ENCODE results near the gene TXNDC15. TPM values are rescaled to one million over a fixed set of nuclear protein-coding genes. Genes with fewer than 3 reads are reported as not detected.
"Not testable (repeated sequence)": the region's sequence is repeated elsewhere in the genome, so short reads cannot be mapped to it uniquely, and the experiment has no call there.

TXNDC15 gene
- total RNA-seq, 1 donor: 87.2 TPM

DNA sequence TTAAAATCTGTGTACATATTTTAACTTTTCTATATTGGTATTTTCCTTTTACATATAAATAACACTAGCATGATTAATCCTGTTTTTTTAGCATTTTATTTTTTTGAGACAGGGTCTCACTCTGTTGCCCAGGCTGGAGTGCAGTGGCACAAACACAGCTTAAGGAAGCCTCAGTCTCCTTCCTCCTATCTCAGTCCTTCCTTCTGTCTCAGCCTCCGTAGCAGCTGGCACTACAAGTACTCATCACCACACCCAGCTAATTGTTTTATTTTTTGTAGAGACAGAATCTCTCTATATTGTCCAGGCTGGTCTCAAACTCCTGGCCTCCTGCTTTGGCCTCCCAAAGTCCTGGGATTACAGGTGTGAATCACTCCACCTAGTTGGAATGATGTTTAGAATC is 29.9 kb upstream of the TXNDC15 start:
- H3K79me2 ChIP-seq (ENCODE audit: insufficient read depth, low read length): peaks cover 31% of the 10 kb centered on the region
- no peak overlapping the region for H3K4me2 ChIP-seq (ENCODE audit: insufficient read depth, low read length)
- no peaks in the 10 kb centered on the region for H3K27me3 ChIP-seq (ENCODE audit: insufficient read depth, low read length)
- no peaks in the 10 kb centered on the region for H3K9me3 ChIP-seq (ENCODE audit: low read depth, low read length)
- peaks cover 10% of the 10 kb centered on the region for H3K36me3 ChIP-seq (ENCODE audit: insufficient read depth, low read length)
- no peak overlapping the region for H3K4me3 ChIP-seq (ENCODE audit: insufficient read depth, low read length)
- H4K20me1 ChIP-seq (ENCODE audit: insufficient read depth, low read length): peaks cover 2% of the 10 kb centered on the region
- H3K27ac ChIP-seq (ENCODE audit: low read depth, low read length): no peak overlapping the region
- H3K4me1 ChIP-seq (ENCODE audit: insufficient read depth, low read length): peaks cover 29% of the 10 kb centered on the region
- DNase-seq (ENCODE audit: insufficient read length, low spot score, missing footprints): no peak
- TF ChIP-seq, protein P1, sequence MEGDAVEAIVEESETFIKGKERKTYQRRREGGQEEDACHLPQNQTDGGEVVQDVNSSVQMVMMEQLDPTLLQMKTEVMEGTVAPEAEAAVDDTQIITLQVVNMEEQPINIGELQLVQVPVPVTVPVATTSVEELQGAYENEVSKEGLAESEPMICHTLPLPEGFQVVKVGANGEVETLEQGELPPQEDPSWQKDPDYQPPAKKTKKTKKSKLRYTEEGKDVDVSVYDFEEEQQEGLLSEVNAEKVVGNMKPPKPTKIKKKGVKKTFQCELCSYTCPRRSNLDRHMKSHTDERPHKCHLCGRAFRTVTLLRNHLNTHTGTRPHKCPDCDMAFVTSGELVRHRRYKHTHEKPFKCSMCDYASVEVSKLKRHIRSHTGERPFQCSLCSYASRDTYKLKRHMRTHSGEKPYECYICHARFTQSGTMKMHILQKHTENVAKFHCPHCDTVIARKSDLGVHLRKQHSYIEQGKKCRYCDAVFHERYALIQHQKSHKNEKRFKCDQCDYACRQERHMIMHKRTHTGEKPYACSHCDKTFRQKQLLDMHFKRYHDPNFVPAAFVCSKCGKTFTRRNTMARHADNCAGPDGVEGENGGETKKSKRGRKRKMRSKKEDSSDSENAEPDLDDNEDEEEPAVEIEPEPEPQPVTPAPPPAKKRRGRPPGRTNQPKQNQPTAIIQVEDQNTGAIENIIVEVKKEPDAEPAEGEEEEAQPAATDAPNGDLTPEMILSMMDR (IDR thresholded peaks at IDR 0.05; ENCODE audit: extremely low read depth, low read depth, low read length): no peak
- H2AFZ ChIP-seq (ENCODE audit: low read length): no peak overlapping the region

DNA sequence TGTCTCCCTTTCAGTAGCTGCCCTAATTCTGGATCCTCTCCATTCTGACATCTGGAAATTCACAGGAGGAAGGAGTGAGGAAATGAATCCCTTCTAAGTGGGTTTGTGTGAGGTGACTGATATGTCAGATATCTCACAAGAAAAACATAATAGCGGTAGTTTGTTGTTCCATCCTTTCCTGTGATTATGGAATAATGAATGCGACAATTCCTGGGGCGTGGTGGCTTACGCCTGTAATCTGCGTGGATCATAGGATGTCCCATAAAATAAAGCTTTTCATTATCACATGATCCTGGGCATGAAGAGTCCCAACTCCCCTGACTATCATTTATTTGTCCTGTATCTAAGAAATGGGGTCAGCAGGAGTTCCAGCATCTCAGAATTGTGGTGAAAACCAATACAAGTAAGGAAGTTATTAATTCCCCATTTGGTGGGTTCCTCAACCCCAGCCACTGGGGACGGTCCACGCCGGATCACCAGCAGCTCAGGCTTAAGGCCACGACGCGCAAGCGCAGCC is 28.8 kb upstream of the TXNDC15 start:
- peak overlapping the region; percentile 65 for H2AFZ ChIP-seq (ENCODE audit: low read length)
- peaks cover 42% of the 10 kb centered on the region for H3K79me2 ChIP-seq (ENCODE audit: insufficient read depth, low read length)
- TF ChIP-seq, protein P1 (IDR thresholded peaks at IDR 0.05; ENCODE audit: extremely low read depth, low read depth, low read length): no peak
- no peaks in the 10 kb centered on the region for H3K27me3 ChIP-seq (ENCODE audit: insufficient read depth, low read length)
- peaks cover 7% of the 10 kb centered on the region for H3K36me3 ChIP-seq (ENCODE audit: insufficient read depth, low read length)
- H4K20me1 ChIP-seq (ENCODE audit: insufficient read depth, low read length): peaks cover 8% of the 10 kb centered on the region
- H3K9me3 ChIP-seq (ENCODE audit: low read depth, low read length): no peaks in the 10 kb centered on the region
- H3K27ac ChIP-seq (ENCODE audit: low read depth, low read length): peak overlapping the region; percentile 89
- no peak for DNase-seq (ENCODE audit: insufficient read length, low spot score, missing footprints)
- H3K4me3 ChIP-seq (ENCODE audit: insufficient read depth, low read length): peak overlapping the region; percentile 94
- peak overlapping the region; percentile 87 for H3K4me2 ChIP-seq (ENCODE audit: insufficient read depth, low read length)
- H3K4me1 ChIP-seq (ENCODE audit: insufficient read depth, low read length): peaks cover 29% of the 10 kb centered on the region

DNA sequence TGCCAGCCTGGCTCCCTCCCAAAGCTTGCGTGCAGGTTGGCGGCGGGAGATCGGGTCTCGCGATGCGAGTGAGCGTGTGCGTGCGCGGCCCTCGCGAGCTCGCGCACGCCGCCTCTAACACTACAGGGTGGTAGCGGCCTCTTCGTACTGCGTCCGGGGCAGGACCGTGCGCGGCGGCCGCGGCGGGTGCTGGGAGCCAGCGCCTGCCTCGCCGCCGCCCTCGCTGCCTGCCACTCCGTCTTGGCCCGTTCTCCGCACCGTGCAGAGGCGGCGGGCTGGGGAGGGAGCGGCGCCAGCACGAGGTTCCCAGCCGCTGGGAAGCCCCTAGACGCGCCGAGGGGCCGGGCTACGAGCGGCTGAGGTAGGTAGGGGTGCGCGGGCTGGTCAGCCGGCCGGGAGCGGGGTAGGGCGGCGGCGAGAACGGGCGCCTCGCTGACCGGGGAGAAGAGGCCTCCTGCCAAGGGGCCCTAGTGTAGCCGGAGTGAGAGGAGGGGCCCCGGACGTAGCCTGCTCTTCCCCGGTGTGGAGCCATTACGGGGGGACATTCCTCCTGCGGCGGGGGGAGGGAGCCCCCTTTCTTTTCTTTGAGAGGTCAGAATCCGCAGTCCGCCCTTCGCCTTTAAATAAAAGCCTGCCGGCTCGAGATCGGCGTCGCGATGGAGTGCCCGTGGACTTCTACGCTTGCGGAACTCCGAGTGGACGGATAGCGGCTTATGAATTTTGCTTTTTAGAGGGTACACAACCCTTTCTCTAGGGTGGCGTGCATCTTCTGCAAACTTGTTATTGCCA is 28.1 kb upstream of the TXNDC15 start, which contains the start of gene C5orf24:
Gene C5orf24 (plus strand): TSS at position 117 of the 789 bp plus-strand sequence. CDS start 8,933 bp downstream, outside the sequence.
- H3K4me2 ChIP-seq (ENCODE audit: insufficient read depth, low read length): peak within 1 kb of the TSS; percentile 87
- peaks cover 7% of the 10 kb centered on the region for H3K36me3 ChIP-seq (ENCODE audit: insufficient read depth, low read length)
- TF ChIP-seq, protein P1 (IDR thresholded peaks at IDR 0.05; ENCODE audit: extremely low read depth, low read depth, low read length): no peak
- peaks cover 12% of the 10 kb centered on the region for H4K20me1 ChIP-seq (ENCODE audit: insufficient read depth, low read length)
- H3K27me3 ChIP-seq (ENCODE audit: insufficient read depth, low read length): no peaks in the 10 kb centered on the region
- peak; percentile 96 for DNase-seq (ENCODE audit: insufficient read length, low spot score, missing footprints)
- H3K9me3 ChIP-seq (ENCODE audit: low read depth, low read length): no peaks in the 10 kb centered on the region
- peaks cover 46% of the 10 kb centered on the region for H3K79me2 ChIP-seq (ENCODE audit: insufficient read depth, low read length)
- H3K4me1 ChIP-seq (ENCODE audit: insufficient read depth, low read length): peaks cover 31% of the 10 kb centered on the region
- H3K27ac ChIP-seq (ENCODE audit: low read depth, low read length): peak within 1 kb of the TSS; percentile 89
- H2AFZ ChIP-seq (ENCODE audit: low read length): peak within 1 kb of the TSS; percentile 78
- peak within 1 kb of the TSS; percentile 94 for H3K4me3 ChIP-seq (ENCODE audit: insufficient read depth, low read length)

DNA sequence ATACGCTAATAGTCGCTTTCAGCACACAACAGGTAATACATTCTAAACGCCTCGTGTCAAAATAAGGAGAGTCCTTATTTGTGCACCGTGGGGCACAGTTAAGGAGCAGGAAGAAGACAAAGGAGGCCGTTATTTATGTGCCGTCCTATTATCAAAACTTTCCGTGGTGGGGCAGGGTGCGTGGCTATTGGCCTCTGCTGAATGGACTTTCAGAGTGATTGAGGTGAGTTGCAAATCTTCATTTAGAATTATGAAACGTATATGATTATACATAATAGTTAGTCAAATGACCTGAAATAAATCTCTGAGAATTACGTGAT is 27.6 kb upstream of the TXNDC15 start:
- Histone ChIP-seq H3K9me3 (ENCODE audit: low read depth, low read length) (no peaks in the 10 kb centered on the region), H3K4me1 (ENCODE audit: insufficient read depth, low read length) (peaks cover 36% of the 10 kb centered on the region)
- TF ChIP-seq, protein P1 (IDR thresholded peaks at IDR 0.05; ENCODE audit: extremely low read depth, low read depth, low read length): no peak

DNA sequence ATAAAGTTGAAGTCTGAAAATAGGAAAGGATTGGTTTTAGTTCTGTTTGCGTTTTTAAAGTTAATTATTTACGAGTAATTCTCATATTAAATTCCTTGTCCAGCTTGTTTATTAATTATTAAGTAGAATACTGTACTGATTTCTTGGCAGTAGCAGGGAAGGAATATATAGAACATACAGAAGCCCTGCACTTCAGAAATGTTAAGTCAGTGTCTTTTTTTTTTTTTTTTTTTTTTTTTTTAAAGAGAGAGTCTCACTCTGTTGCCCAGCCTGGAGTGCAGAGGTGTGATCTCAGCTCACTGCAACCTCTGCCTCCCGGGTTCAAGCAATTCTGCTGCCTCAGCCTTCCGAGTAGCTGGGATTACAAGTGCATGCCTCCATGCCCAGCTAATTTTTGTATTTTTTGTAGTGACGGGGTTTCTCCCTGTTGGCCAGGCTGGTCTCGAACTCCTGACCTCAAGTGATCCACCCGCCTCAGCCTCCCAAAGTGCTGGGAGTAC is 24.7 kb upstream of the TXNDC15 start:
- peaks cover 24% of the 10 kb centered on the region for H3K4me1 ChIP-seq (ENCODE audit: insufficient read depth, low read length)
- peaks cover 37% of the 10 kb centered on the region for H4K20me1 ChIP-seq (ENCODE audit: insufficient read depth, low read length)
- not testable (repeated sequence) for DNase-seq (ENCODE audit: insufficient read length, low spot score, missing footprints); H3K4me2 ChIP-seq (ENCODE audit: insufficient read depth, low read length); H3K9me3 ChIP-seq (ENCODE audit: low read depth, low read length); H2AFZ ChIP-seq (ENCODE audit: low read length); H3K27me3 ChIP-seq (ENCODE audit: insufficient read depth, low read length); H3K4me3 ChIP-seq (ENCODE audit: insufficient read depth, low read length)
- peaks cover 24% of the 10 kb centered on the region for H3K36me3 ChIP-seq (ENCODE audit: insufficient read depth, low read length)
- H3K79me2 ChIP-seq (ENCODE audit: insufficient read depth, low read length): peaks cover 76% of the 10 kb centered on the region
- H3K27ac ChIP-seq (ENCODE audit: low read depth, low read length): peak overlapping the region; percentile 41

More for the DNA sequence above, 27.6 kb upstream of the TXNDC15 start:
- peaks cover 52% of the 10 kb centered on the region for H3K79me2 ChIP-seq (ENCODE audit: insufficient read depth, low read length)
- H3K36me3 ChIP-seq (ENCODE audit: insufficient read depth, low read length): peaks cover 7% of the 10 kb centered on the region
- H3K27ac ChIP-seq (ENCODE audit: low read depth, low read length): peak overlapping the region; percentile 89
- no peaks in the 10 kb centered on the region for H3K27me3 ChIP-seq (ENCODE audit: insufficient read depth, low read length)
- H3K4me3 ChIP-seq (ENCODE audit: insufficient read depth, low read length): peak overlapping the region; percentile 94
- H4K20me1 ChIP-seq (ENCODE audit: insufficient read depth, low read length): peaks cover 17% of the 10 kb centered on the region
- no peak for DNase-seq (ENCODE audit: insufficient read length, low spot score, missing footprints)
- peak overlapping the region; percentile 78 for H2AFZ ChIP-seq (ENCODE audit: low read length)
- peak overlapping the region; percentile 87 for H3K4me2 ChIP-seq (ENCODE audit: insufficient read depth, low read length)
